Adrenal gland (tissue), 12 donors: Measurements from ENCODE around the gene RAD51B. TPM values are rescaled to one million over a fixed set of nuclear protein-coding genes. Genes with fewer than 3 reads are reported as not detected.

Experiments
- DNase-seq, 7 donors: peaks; one replicate each; pipeline ENCODE4 v3.0.0-alpha.2; 2019 to 2020
- H3K27ac ChIP-seq, 5 donors: fragments of 200-600 bp; sonication (generic) in 4 of 5; 1 replicate in 3 of 5; 2 replicates in 2 of 5; pipeline versions ENCODE4 v1.5.1 to v1.8.0; 2016 to 2020; ENCODE audit warnings: mild to moderate bottlenecking in 1 of 5
- H3K27me3 ChIP-seq: fragments of 200-600 bp; 2 replicates; pipeline ENCODE4 v1.8.0; 2021
- H3K36me3 ChIP-seq, 2 donors: fragments of 200-600 bp; replicated peaks in 1 of 2; 1 replicate in 1 of 2; 2 replicates in 1 of 2; pipeline versions ENCODE4 v1.5.1 to v1.8.0; 2018 to 2022
- H3K4me1 ChIP-seq, 2 donors: fragments of 200-600 bp; replicated peaks in 1 of 2; 1 replicate in 1 of 2; 2 replicates in 1 of 2; pipeline versions ENCODE4 v1.5.1 to v1.8.0; 2018 to 2021
- H3K4me3 ChIP-seq, 4 donors: fragments of 200-600 bp; sonication (generic) in 3 of 4; one replicate each; pipeline ENCODE4 v1.5.1; 2016 to 2018
- H3K9me3 ChIP-seq, 3 donors: fragments of 200-600 bp; sonication (generic) in 1 of 3; replicated peaks in 1 of 3; 1 replicate in 2 of 3; 2 replicates in 1 of 3; pipeline versions ENCODE4 v1.5.1 to v1.8.0; 2016 to 2021
- CTCF ChIP-seq, 6 experiments: fragments of 450-650 bp in 4 of 6; fragments of 200-600 bp in 2 of 6; sonication (generic) in 1 of 6; IDR thresholded peaks; 1 replicate in 5 of 6; 2 replicates in 1 of 6; pipeline versions ENCODE4 v1.5.1 to v1.8.0; 2016 to 2021; ENCODE audit warnings: antibody characterized with exemption in 6 of 6, mild to moderate bottlenecking in 2 of 6, moderate library complexity in 1 of 6
- POLR2A ChIP-seq, 2 donors: fragments of 450-650 bp; IDR thresholded peaks; one replicate each; pipeline ENCODE4 v1.6.1; 2017; ENCODE audit warnings: antibody characterized with exemption in 2 of 2, mild to moderate bottlenecking in 2 of 2, moderate library complexity in 1 of 2
- WGBS, 4 donors: extraction: QIAGEN DNeasy Blood & Tissue Kit in 2 of 4; methylation state at CpG; one replicate each; pipeline versions ENCODE4 v1.1.5 to v1.1.7; 2013 to 2017; 5-methylcytosine and 5-hydroxymethylcytosine counted together
- intact Hi-C, 2 donors: fragments of 100-400 bp; cut with DNase I; formaldehyde crosslinking; loops; one replicate each; pipeline versions ENCODE4 v1.14.1 to v1.15.0; 2022 to 2023
- polyA plus RNA-seq, 3 donors: library from polyadenylated mRNA; stranded (reverse); fragments of 200-250 nt in 2 of 3; fragments of 350-450 nt in 1 of 3; fragmentation: Illumina TruSeq in 1 of 3; extraction: RNeasy Lipid Tissue Mini Kit (QIAGEN cat#74804) in 1 of 3; gene quantifications; one replicate each; pipeline ENCODE4 v1.2.3, GENCODE V29; 2013 to 2014
- total RNA-seq, 9 donors: library from RNA; depleted of rRNA in 4 of 9; stranded (reverse); fragments of >200 nt in 4 of 9; fragments of 120-200 nt in 1 of 9; fragmentation: NEBNext Ultra II Directional in 1 of 9; extraction: Animal tissue kit (Norgen Biotek cat#: 25700) in 1 of 9; gene quantifications; one replicate each; pipeline versions ENCODE4 v1.1.0 to v1.2.4, GENCODE V29; 2013 to 2023
- donor health status: healthy with polysubstance abuse.
- donor health status: Bipolar disorder and iron deficiency.
- donor health status: DM: yes; HTN: yes; CAD: no.
- donor health status: DM: no; HTN: no; CAD: no.
- donor health status: DM: no; HTN: no; CAD: no.
- donor health status: DM: yes; HTN: yes; CAD: no.

The RAD51B gene
- total and polyA plus RNA-seq, 12 donors: 2.3 to 24.6 (median 12.4) TPM

- DNase-seq: peak in 2 of 7 donors; percentile 15 to 25
- intact Hi-C loops: no loop called here
- peaks cover 0 to 11% of the 10 kb centered on the region in 2 donors for H3K4me1 ChIP-seq
Observed at GRCh38 chr14:68554231-68554630, 734.7 kb downstream of the RAD51B start.

GRCh38 chr14:68556253-68556652 lies 736.7 kb downstream of the RAD51B start:
- Histone ChIP-seq H3K36me3 (no peaks in the 10 kb centered on the region), H3K4me1 (peaks cover 0 to 3% of the 10 kb centered on the region in 2 donors), H3K9me3 (no peaks in the 10 kb centered on the region), H3K4me3 (no peak overlapping the region), H3K27me3 (no peaks in the 10 kb centered on the region), H3K27ac (no peak overlapping the region)
- TF ChIP-seq CTCF (IDR thresholded peaks at IDR 0.05) (no peak), POLR2A (IDR thresholded peaks at IDR 0.05) (no peak)
- no peak for DNase-seq
- intact Hi-C loops: no loop called here
- 90 to 99% (median 96%) methylated on average over 4 of the region's 4 CpGs for WGBS, 4 donors

More at GRCh38 chr14:68554231-68554630, 734.7 kb downstream of the RAD51B start:
- Histone ChIP-seq H3K36me3 (no peaks in the 10 kb centered on the region), H3K27ac (peak overlapping the region in 1 of 5 donors; percentile 44), H3K9me3 (no peaks in the 10 kb centered on the region), H3K4me3 (no peak overlapping the region), H3K27me3 (no peaks in the 10 kb centered on the region)
- no peak for TF ChIP-seq POLR2A (IDR thresholded peaks at IDR 0.05)
- WGBS, 4 donors: 74 to 80% (median 78%) methylated on average over 4 of the region's 4 CpGs

- Histone ChIP-seq H3K36me3 (no peaks in the 10 kb centered on the region), H3K27ac (no peak overlapping the region), H3K27me3 (no peaks in the 10 kb centered on the region), H3K4me1 (peaks cover 0 to 4% of the 10 kb centered on the region in 2 donors), H3K9me3 (no peaks in the 10 kb centered on the region), H3K4me3 (no peak overlapping the region)
- DNase-seq: peak in 1 of 7 donors; percentile 25
- intact Hi-C loops: no loop called here
- TF ChIP-seq CTCF (IDR thresholded peaks at IDR 0.05) (no peak), POLR2A (IDR thresholded peaks at IDR 0.05) (no peak)
- WGBS, 4 donors: 70 to 87% (median 74%) methylated on average over 2 of the region's 2 CpGs
Observed at GRCh38 chr14:68557648-68558047, 738.1 kb downstream of the RAD51B start.

GRCh38 chr14:68558096-68558495 lies 738.5 kb downstream of the RAD51B start:
- 90 to 96% (median 94%) methylated on average over 11 of the region's 11 CpGs for WGBS, 4 donors
- H3K4me1 ChIP-seq: peaks cover 0 to 6% of the 10 kb centered on the region in 2 donors
- intact Hi-C loops: no loop called here
- no peaks in the 10 kb centered on the region for H3K9me3 ChIP-seq
- peak in 1 of 7 donors; percentile 23 for DNase-seq
- H3K4me3 ChIP-seq: no peak overlapping the region
- no peak overlapping the region for H3K27ac ChIP-seq
- no peaks in the 10 kb centered on the region for H3K36me3 ChIP-seq
- no peaks in the 10 kb centered on the region for H3K27me3 ChIP-seq
- TF ChIP-seq POLR2A (IDR thresholded peaks at IDR 0.05) (no peak), CTCF (IDR thresholded peaks at IDR 0.05) (no peak)

- no peaks in the 10 kb centered on the region for H3K36me3 ChIP-seq
- H3K4me1 ChIP-seq: peaks cover 0 to 24% of the 10 kb centered on the region in 2 donors
- H3K4me3 ChIP-seq: no peak overlapping the region
- no peaks in the 10 kb centered on the region for H3K9me3 ChIP-seq
- H3K27me3 ChIP-seq: no peaks in the 10 kb centered on the region
- TF ChIP-seq POLR2A (IDR thresholded peaks at IDR 0.05) (no peak), CTCF (IDR thresholded peaks at IDR 0.05) (no peak)
- no peak for DNase-seq
- H3K27ac ChIP-seq: peak overlapping the region in 1 of 5 donors; percentile 41
- intact Hi-C loops: no loop called here
- WGBS, 4 donors: 85 to 89% (median 86%) methylated on average over 5 of the region's 5 CpGs
Observed at GRCh38 chr14:68559949-68560348, 740.4 kb downstream of the RAD51B start.
